RPMI7951 (cell line): Measurements from ENCODE around the gene PLK3. TPM values are rescaled to one million over a fixed set of nuclear protein-coding genes. Genes with fewer than 3 reads are reported as not detected.
"Not testable (repeated sequence)": the region's sequence is repeated elsewhere in the genome, so short reads cannot be mapped to it uniquely, and the experiment has no call there.

Source experiments
- DNase-seq: peaks from one replicate; pipeline ENCODE4 v3.0.0-alpha.2; 2012; ENCODE audit warnings: low read depth
- total RNA-seq: library from RNA; depleted of rRNA; stranded (reverse); fragments of >200 nt; shearing (Covaris generic); gene quantifications from 2 replicates; pipeline ENCODE4 v1.2.3, GENCODE V29; 2014

Gene PLK3
- total RNA-seq, 1 experiment from 2014 or later: 8.8 TPM

GRCh38 chr1:44828003-44828651 lies 27.9 kb downstream of the PLK3 start:
- DNase-seq: no peak

DNA sequence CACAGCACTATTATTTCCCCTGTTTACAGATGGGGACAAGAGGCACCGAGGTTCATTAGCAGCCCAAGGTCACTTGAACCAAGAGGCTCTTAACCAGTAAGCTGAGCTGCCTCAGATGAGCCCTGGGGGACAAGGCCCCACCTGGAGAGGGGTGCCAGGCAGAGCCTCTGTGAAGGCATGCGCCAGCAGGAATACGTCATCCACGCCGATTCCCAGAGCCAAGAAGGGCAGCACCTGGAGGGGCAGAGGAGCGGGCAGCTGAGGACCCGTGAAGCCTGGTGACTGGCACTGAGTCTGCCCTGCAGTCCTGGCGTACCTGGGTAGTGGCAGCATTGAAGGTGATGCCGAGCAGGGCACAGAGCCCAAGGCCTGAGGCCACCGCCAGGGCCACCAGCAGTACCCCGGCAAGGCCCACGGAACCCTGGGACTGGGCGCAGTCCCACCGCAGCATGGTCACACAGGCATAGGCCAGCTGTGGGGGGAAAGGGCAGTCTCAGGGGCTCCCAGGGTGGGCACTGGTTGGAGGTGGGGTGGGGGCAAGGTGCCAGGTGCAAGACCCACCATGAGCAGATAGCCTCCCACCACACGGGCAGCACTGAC lies 28.8 kb downstream of the PLK3 start:
- DNase-seq: no peak

- no peak for DNase-seq
These were observed 29.6 kb downstream of the PLK3 start for GRCh38 chr1:44829506-44830384.

- DNase-seq: no peak
These were observed 30.7 kb downstream of the PLK3 start for GRCh38 chr1:44830900-44831304.

DNA sequence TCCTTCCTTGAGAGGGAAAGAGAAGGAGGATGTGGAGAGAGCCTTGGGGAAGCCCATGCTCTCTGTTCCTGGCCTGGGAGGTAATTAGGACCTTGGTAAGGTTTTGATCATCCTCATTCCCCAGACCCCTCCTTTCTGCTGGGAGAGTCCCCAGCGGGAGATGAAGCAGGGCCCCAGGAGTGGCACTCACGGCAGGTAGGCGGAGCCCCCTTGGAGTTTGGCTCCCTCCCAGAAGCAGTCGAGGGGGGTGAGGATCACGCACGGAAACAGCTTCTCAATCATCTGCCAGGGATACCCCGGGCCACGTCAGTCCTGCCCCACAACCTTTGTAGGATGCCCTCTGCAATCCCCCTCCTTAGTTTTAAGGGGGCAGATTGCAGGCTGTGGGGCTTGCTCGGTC lies 31.3 kb downstream of the PLK3 start:
- DNase-seq: no peak

DNA sequence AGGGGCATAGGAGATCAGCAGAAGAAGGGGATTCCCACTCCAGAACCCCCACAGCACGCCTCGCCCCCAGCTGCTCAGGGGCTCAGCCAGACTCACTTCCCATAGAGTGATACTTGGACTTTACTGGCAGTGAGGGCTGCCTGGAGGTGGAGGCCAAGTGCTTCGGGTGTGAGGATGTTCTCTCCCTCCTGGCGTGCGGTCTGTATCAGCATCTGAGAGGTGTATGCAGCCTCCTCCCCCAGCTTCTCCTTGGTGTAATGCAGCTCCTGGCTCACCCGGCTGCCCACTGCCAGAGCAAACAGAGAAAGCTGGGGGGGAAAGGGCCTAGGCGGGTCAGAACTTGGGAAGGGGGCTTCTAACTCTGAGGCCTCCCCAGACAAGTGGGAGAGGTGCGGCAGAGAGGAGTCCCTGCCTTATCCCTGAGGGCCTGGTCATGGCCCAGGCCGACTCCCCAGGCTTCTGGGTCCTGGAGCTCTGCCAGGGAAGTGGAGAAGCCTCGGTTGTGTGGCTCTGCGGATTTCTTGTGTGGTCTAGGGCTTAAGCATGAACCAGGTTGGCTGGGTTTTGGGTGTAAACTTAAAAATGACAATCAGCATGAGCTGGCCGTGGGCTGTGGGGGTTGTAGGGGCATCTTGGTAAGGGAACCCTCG lies 32.0 kb downstream of the PLK3 start:
- DNase-seq: no peak

DNA sequence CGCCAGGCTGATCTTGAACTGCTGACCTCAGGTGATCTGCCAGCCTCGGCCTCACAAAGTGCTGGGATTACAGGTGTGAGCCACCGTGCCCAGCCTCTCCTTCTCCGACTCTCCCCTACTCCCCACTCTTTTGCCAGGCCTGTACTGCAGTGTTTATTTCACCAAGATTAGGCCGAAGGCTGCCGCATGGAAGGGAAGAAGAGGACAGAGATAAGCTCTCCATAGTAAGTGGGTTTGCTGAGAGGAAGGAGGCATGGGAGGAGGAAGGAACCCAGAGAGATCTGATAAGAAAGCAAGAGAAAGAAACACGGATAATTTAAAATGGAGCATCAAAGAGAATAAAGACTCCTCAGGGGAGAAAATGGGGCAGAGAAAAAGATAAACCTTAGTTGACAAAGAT lies 34.2 kb downstream of the PLK3 start:
- DNase-seq: no peak

- peak; percentile 76 for DNase-seq
These were observed 35.8 kb downstream of the PLK3 start for GRCh38 chr1:44835738-44836675.

GRCh38 chr1:44838294-44838693 lies 38.1 kb downstream of the PLK3 start:
- DNase-seq: not testable (repeated sequence)

DNA sequence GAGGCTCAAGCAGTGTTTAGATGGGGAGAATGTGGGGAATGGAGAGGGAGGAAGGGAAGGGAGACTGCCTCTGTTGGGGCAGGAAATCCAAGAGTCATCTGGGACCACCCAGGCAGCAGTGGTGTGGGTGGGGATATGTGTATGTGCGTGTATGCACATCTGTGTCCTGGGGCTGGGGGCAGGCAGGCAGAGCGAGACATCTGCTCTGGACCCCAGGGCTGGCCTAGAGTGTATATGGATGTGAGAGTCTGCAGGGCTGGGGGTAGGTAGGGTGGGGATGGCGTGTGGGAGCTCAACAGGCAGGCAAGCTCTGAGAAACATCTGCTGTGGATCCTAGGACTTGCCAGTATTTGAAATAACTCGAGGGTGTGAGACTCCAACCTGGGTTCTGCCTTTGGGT lies 39.4 kb downstream of the PLK3 start:
- no peak for DNase-seq

DNA sequence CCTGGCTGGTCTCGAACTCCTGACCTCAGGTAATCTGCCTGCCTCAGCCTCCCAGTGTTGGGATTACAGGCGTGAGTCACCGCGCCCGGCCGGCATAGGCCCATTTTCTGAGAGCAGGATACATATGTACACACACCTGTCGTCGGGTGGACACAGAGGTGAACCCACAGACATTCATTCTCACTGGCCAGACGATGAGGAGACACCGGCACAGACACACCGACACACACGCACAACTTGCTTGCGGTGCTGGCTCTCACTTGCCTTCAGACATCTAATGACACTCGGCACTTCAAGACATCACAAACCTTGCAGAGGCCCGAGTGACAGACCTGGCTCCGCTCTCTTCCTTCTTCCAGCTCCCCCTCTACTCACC lies 42.3 kb downstream of the PLK3 start:
- no peak for DNase-seq

DNA sequence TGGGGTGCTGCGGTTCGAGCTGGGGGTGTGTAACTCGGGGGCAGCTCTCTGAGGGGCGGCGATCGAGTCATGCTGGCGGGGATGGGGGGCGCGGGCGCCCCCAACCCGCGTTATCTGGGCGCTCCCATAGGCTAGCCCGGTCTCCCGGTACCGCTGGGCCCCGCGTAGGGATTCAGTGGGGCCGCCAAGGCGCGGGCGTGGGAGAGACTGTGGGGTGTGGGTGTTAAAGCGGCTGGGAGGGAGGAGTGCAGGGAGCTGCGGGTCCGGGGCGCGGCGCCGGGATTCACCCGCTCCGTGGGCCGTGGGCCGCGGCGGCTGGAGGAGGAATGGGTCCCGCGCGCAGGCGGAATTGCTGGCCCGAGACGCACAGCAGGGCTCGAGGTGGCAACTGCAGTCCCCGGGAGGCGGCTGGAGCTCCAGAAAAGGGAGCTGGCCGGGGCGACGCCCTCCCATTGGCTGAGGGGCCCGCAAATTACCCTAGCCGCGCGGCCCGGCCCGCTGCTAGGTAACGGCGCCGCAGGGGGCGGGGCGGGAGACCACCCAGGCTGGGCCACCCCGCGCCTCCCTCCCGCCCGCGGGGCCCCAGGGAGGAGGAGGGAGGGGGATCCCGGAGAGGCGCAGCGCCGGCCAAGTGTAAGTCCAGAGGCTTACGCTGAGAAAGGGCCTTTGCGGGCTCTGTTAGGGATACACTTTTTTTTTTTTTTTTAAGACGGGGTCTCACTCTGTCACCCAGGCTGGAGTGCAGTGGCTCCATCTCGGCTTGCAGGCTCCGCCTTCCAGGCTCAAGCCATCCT lies 42.9 kb downstream of the PLK3 start, which contains the start of gene PTCH2:
TSS of gene PTCH2 (minus strand) at position 392 of the 794 bp plus-strand sequence. CDS start at position 71, 321 bp downstream.
- peak; percentile 83 for DNase-seq

DNA sequence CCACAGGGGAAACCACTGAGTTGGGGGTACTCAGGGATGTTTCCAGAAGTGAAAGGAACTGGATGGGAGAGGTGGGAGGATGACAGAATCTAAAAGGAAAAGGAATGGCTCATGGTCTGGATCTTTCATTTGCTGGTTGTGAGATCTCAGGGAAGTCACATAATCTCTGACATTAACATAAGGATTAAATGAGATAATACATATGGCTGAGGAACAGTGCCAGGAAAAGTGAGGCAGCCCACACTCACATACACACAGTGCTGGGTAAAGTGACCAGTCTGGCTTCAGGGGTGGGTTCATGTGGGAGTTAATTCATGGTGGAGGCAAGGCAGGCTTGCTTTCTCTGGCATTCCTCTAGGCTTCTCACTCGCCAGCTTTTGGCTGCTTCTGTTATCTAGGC lies 46.8 kb downstream of the PLK3 start:
- DNase-seq: no peak

- DNase-seq: no peak
These were observed 47.7 kb downstream of the PLK3 start for GRCh38 chr1:44847845-44848244.

- DNase-seq: no peak
These were observed 48.4 kb downstream of the PLK3 start for GRCh38 chr1:44848456-44849181.

DNA sequence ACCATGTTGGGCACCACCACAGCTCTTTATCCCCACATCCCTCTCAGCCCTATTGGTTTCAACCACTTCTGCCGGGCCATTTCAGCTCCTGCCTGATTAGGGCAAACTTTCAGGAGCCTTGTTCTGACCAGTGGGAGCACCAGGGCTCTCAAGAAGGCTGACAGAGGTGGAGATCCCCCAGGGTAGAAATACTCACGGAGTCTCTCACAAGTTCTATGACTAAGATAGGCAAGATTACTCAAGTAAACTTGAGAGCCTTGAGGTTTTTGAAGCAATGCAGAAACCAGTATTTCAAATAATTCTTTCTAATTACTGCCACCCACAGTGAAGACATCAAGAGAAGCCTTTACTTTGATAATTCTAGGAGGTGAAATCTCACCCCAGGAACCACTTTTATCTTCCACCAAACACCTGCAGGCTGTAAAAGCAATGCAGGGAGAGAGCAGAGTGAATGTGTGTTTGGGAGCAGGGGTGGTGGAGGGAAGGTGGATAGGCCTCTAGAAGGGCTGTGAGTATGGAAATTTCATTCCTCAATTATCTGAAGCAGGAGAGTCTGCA lies 49.5 kb downstream of the PLK3 start:
- DNase-seq: peak; percentile 27

DNA sequence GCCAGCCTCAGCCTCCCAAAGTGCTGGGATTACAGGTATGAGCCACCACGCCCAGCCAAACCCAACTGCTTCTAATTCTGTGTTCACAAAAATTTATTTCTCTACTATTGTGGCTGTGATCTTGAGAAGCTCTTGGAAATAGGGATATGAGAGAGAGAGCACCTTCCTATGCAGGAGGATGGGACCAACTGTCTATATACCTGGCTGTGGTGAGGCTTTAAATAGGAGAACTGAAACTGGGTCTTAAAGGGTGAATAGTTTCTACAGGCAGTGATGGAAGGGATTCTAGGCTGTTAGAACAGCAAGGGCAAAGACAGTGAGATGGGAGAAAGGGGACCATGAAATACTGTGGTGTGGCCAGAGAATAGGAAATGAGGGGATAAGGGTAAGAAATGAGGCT lies 51.1 kb downstream of the PLK3 start:
- DNase-seq: no peak

DNA sequence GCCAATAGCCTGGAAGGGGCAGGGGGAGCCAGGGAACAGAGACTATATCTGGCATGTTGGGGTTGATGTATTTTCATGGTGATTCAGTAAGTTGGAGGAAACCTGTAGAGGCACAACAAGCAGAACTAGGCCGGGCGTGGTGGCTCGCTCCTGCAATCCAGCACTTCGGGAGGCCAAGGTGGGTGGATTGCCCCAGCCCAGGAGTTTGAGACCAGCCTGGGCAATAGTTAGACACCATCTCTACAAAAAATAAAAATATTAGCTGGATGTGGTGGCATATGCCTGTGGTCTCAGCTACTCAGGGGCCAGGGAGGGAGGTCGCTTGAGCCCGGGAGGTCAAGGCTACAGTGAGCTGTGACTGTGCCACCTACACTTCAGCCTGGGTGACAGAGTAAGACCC lies 53.0 kb downstream of the PLK3 start:
- no peak for DNase-seq

GRCh38 chr1:44854970-44855369 lies 54.8 kb downstream of the PLK3 start:
- DNase-seq: no peak
